ENCODE measurements around the gene ITPK1.

DNA sequence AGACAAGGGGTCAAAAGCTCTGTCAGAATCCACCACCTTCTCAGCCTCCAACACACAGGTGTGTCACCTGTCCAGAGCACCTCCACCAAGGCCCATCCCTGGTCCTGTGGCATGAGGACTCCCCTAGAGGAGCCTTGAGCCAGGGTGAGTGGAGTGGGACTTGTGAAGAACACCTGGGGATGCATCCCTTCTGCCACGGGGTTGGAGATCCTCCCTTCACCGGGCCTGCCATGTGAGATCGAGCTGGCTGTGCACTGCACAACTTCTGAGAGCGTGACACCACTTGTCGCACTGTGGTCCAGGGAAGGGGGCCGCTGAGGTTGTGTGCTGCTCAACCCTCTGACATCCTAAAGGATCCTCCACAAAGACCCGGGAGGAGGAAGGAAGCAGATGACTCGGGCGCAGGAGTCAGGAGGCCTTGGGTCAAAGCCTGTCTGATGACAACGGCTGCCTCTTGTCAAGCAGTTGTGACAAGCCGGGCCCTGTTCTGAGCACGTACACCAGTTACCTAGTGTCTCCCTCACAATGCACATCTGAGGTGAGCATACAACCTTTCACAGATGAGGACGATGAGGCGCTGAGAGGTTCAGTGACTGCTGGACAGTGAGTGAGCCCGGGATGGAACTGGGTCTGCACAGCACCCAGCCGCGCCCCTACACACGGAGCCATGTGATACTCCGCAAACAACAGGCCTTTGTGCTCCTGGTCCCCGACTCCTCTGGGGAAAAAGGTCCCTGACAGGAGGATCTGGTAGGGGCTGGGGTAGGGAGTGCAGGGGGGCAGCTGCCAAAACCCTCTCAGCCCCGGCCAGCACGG is 157.1 kb downstream of the ITPK1 start:
- TF ChIP-seq JUN (IDR thresholded peaks at IDR 0.05) (no peak), SREBF2 (IDR thresholded peaks at IDR 0.05) (no peak), CEBPB (IDR thresholded peaks at IDR 0.05) (no peak), RCOR1 (IDR thresholded peaks at IDR 0.05; ENCODE audit: low read depth, low read length) (no peak), CHD4 (IDR thresholded peaks at IDR 0.05; ENCODE audit: borderline replicate concordance) (no peak), ZNF302 (CRISPR knock-in tag; IDR thresholded peaks at IDR 0.05) (no peak), SMC3 (IDR thresholded peaks at IDR 0.05) (no peak), RFX5 (IDR thresholded peaks at IDR 0.05) (no peak)
- TF ChIP-seq, protein P1, sequence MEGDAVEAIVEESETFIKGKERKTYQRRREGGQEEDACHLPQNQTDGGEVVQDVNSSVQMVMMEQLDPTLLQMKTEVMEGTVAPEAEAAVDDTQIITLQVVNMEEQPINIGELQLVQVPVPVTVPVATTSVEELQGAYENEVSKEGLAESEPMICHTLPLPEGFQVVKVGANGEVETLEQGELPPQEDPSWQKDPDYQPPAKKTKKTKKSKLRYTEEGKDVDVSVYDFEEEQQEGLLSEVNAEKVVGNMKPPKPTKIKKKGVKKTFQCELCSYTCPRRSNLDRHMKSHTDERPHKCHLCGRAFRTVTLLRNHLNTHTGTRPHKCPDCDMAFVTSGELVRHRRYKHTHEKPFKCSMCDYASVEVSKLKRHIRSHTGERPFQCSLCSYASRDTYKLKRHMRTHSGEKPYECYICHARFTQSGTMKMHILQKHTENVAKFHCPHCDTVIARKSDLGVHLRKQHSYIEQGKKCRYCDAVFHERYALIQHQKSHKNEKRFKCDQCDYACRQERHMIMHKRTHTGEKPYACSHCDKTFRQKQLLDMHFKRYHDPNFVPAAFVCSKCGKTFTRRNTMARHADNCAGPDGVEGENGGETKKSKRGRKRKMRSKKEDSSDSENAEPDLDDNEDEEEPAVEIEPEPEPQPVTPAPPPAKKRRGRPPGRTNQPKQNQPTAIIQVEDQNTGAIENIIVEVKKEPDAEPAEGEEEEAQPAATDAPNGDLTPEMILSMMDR (IDR thresholded peaks at IDR 0.05), result no peak
- TF ChIP-seq, protein P2, sequence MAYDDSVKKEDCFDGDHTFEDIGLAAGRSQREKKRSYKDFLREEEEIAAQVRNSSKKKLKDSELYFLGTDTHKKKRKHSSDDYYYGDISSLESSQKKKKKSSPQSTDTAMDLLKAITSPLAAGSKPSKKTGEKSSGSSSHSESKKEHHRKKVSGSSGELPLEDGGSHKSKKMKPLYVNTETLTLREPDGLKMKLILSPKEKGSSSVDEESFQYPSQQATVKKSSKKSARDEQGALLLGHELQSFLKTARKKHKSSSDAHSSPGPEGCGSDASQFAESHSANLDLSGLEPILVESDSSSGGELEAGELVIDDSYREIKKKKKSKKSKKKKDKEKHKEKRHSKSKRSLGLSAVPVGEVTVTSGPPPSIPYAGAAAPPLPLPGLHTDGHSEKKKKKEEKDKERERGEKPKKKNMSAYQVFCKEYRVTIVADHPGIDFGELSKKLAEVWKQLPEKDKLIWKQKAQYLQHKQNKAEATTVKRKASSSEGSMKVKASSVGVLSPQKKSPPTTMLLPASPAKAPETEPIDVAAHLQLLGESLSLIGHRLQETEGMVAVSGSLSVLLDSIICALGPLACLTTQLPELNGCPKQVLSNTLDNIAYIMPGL (CRISPR knock-in tag; IDR thresholded peaks at IDR 0.05; ENCODE audit: borderline replicate concordance), result no peak
